ENCODE results near the gene EDEM3. TPM values are rescaled to one million over a fixed set of nuclear protein-coding genes. Genes with fewer than 3 reads are reported as not detected.

EDEM3 gene
- total RNA-seq, 2 experiments from 2014 or later, result 39.3 to 42.9 TPM

- ChIA-PET POLR2A (no interaction called here), CTCF (no interaction called here)
- H3K9me3 Mint-ChIP-seq, result no peaks in the 10 kb centered on the region
Observed at GRCh38 chr1:184650177-184650866, 104.3 kb downstream of the EDEM3 start.

DNA sequence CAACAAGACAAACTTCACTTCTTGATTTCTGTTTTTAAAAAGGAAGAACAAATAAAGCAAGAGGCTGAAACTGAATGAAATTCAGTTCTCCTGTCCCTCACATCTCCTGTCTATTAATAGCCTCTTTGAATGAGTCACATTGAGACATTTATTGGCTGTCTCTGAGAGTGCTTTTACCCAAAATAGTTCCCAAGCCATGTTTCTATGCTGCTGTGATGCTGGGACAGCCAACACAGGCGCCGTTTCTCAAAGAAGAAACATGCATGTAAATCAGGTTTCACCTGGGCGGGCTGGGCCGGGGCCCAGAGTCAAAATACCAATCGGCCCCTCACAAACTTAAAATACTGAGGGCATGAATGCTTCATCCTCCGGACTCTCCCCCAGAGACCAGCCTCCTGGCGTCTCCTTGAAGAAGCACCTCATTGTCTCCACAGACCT lies 105.2 kb downstream of the EDEM3 start:
- POLR2A ChIA-PET, result no interaction called here
- Mint-ChIP-seq H3K9me3 (no peaks in the 10 kb centered on the region), H3K4me1 (no peaks in the 10 kb centered on the region), H3K36me3 (ENCODE audit: low read depth) (no peaks in the 10 kb centered on the region), H3K27me3 (peaks cover 21% of the 10 kb centered on the region), H3K4me3 (no peak overlapping the region), H3K27ac (no peak overlapping the region)
- no peak for DNase-seq
- CTCF ChIA-PET, result no interaction called here

More at GRCh38 chr1:184650177-184650866, 104.3 kb downstream of the EDEM3 start:
- Mint-ChIP-seq H3K4me3 (no peak overlapping the region), H3K27ac (no peak overlapping the region), H3K36me3 (ENCODE audit: low read depth) (no peaks in the 10 kb centered on the region), H3K27me3 (peaks cover 19% of the 10 kb centered on the region), H3K4me1 (no peaks in the 10 kb centered on the region)
- no peak for DNase-seq

DNA sequence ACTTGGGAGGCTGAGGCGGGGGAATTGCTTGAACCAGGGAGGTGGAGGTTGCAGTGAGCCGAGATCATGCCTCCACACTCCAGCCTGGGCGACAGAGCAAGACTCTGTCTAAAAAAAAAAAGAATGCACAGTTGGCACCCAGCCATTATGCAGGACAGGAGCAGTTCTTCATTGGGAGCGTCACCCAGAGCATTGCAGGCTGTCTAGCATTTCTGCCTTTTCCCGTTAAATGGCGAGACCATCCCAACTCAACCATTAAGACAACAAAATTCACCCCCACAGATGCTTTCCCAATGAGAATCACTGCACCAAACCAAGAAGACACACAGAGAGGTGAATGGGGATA lies 105.8 kb downstream of the EDEM3 start:
- ChIA-PET POLR2A (no interaction called here), CTCF (no interaction called here)
- no peaks in the 10 kb centered on the region for H3K9me3 Mint-ChIP-seq
- H3K36me3 Mint-ChIP-seq (ENCODE audit: low read depth), result no peaks in the 10 kb centered on the region
- no peak overlapping the region for H3K27ac Mint-ChIP-seq
- peaks cover 21% of the 10 kb centered on the region for H3K27me3 Mint-ChIP-seq
- H3K4me3 Mint-ChIP-seq, result no peak overlapping the region
- DNase-seq, result no peak
- H3K4me1 Mint-ChIP-seq, result no peaks in the 10 kb centered on the region

- Mint-ChIP-seq H3K27me3 (peaks cover 21% of the 10 kb centered on the region), H3K27ac (no peak overlapping the region), H3K4me1 (no peaks in the 10 kb centered on the region), H3K4me3 (no peak overlapping the region), H3K9me3 (no peaks in the 10 kb centered on the region), H3K36me3 (ENCODE audit: low read depth) (no peaks in the 10 kb centered on the region)
- ChIA-PET POLR2A (no interaction called here), CTCF (no interaction called here)
- no peak for DNase-seq
Observed at GRCh38 chr1:184648160-184648855, 106.3 kb downstream of the EDEM3 start.

- Mint-ChIP-seq H3K9me3 (no peaks in the 10 kb centered on the region), H3K4me3 (no peak overlapping the region), H3K4me1 (no peaks in the 10 kb centered on the region), H3K36me3 (ENCODE audit: low read depth) (no peaks in the 10 kb centered on the region), H3K27me3 (peaks cover 18% of the 10 kb centered on the region), H3K27ac (no peak overlapping the region)
- no peak for DNase-seq
- ChIA-PET CTCF (no interaction called here), POLR2A (no interaction called here)
Observed at GRCh38 chr1:184647471-184647870, 107.2 kb downstream of the EDEM3 start.

GRCh38 chr1:184646824-184647223 lies 107.8 kb downstream of the EDEM3 start:
- no peak for DNase-seq
- Mint-ChIP-seq H3K36me3 (ENCODE audit: low read depth) (no peaks in the 10 kb centered on the region), H3K9me3 (no peaks in the 10 kb centered on the region), H3K4me1 (no peaks in the 10 kb centered on the region), H3K4me3 (no peak overlapping the region), H3K27me3 (peaks cover 21% of the 10 kb centered on the region), H3K27ac (no peak overlapping the region)
- POLR2A ChIA-PET, result no interaction called here
- CTCF ChIA-PET, result no interaction called here

DNA sequence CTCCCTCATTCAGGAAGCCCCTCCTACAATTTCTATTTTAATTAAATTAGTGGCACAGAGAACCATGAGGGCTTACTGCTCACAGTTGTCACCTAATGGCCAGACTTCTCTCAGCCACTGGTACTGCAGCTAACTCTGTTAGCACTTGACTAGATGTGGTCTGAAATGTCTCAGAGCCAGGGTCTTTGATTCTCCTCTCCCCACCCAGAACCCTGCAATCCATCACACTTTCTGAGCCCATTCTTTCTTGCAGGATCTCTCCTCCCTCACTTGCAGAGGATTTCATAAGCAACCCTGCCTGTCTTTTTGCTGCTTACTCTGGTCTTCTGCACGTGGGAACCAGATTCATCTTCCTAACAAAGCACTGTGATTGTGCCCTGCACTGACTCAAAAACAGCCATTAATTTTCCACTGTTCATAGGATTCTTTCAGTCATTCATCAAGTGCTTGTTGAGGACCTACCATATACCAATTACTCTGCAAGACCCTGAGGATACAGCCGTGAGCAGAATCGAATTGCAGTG lies 108.4 kb downstream of the EDEM3 start:
- no peak for DNase-seq
- CTCF ChIA-PET, result no interaction called here
- no peak overlapping the region for H3K27ac Mint-ChIP-seq
- H3K27me3 Mint-ChIP-seq, result peaks cover 15% of the 10 kb centered on the region
- H3K4me3 Mint-ChIP-seq, result no peak overlapping the region
- no peaks in the 10 kb centered on the region for H3K36me3 Mint-ChIP-seq (ENCODE audit: low read depth)
- H3K4me1 Mint-ChIP-seq, result no peaks in the 10 kb centered on the region
- POLR2A ChIA-PET, result no interaction called here
- H3K9me3 Mint-ChIP-seq, result no peaks in the 10 kb centered on the region

GRCh38 chr1:184644771-184645170 lies 109.9 kb downstream of the EDEM3 start:
- Mint-ChIP-seq H3K27me3 (peaks cover 12% of the 10 kb centered on the region), H3K9me3 (no peaks in the 10 kb centered on the region), H3K4me1 (no peaks in the 10 kb centered on the region), H3K27ac (no peak overlapping the region), H3K36me3 (ENCODE audit: low read depth) (no peaks in the 10 kb centered on the region), H3K4me3 (no peak overlapping the region)
- no peak for DNase-seq
- ChIA-PET POLR2A (no interaction called here), CTCF (no interaction called here)

GRCh38 chr1:184643661-184644060 lies 111.0 kb downstream of the EDEM3 start:
- no peaks in the 10 kb centered on the region for H3K4me1 Mint-ChIP-seq
- ChIA-PET CTCF (no interaction called here), POLR2A (no interaction called here)
- no peaks in the 10 kb centered on the region for H3K36me3 Mint-ChIP-seq (ENCODE audit: low read depth)
- H3K9me3 Mint-ChIP-seq, result no peaks in the 10 kb centered on the region
- no peak for DNase-seq
- H3K27me3 Mint-ChIP-seq, result peaks cover 7% of the 10 kb centered on the region
- H3K27ac Mint-ChIP-seq, result no peak overlapping the region
- no peak overlapping the region for H3K4me3 Mint-ChIP-seq

GRCh38 chr1:184641894-184642293 lies 112.8 kb downstream of the EDEM3 start:
- ChIA-PET CTCF (no interaction called here), POLR2A (no interaction called here)
- Mint-ChIP-seq H3K9me3 (no peaks in the 10 kb centered on the region), H3K36me3 (ENCODE audit: low read depth) (no peaks in the 10 kb centered on the region), H3K27ac (no peak overlapping the region), H3K4me3 (no peak overlapping the region), H3K4me1 (no peaks in the 10 kb centered on the region), H3K27me3 (peaks cover 7% of the 10 kb centered on the region)
- DNase-seq, result no peak

- POLR2A ChIA-PET, result no interaction called here
- Mint-ChIP-seq H3K4me3 (no peak overlapping the region), H3K27me3 (peaks cover 8% of the 10 kb centered on the region), H3K4me1 (no peaks in the 10 kb centered on the region), H3K27ac (no peak overlapping the region), H3K9me3 (no peaks in the 10 kb centered on the region), H3K36me3 (ENCODE audit: low read depth) (no peaks in the 10 kb centered on the region)
- CTCF ChIA-PET, result no interaction called here
- no peak for DNase-seq
Observed at GRCh38 chr1:184640505-184640904, 114.2 kb downstream of the EDEM3 start.

Other genes starting within 250 kb of the EDEM3 start
- 10 to 100 TPM; 68.8 to 71.7 TPM for gene NIBAN1, start 219.7 kb upstream of the EDEM3 start, total RNA-seq